H1 (cell line): ENCODE measurements around the gene SLC13A3. TPM values are rescaled to one million over a fixed set of nuclear protein-coding genes. Genes with fewer than 3 reads are reported as not detected.

ENCODE experiments used
- CTCF ChIA-PET: fragments of 300-600 bp; sonication (Branson Sonifier 250); formaldehyde crosslinking; loops from one replicate; lab custom pipeline; 2021; ENCODE audit not compliant: partially characterized antibody; lab: Charles Lee
- POLR2A ChIA-PET: fragments of 300-600 bp; sonication (Branson Sonifier 250); formaldehyde crosslinking; loops from one replicate; lab custom pipeline; 2021; ENCODE audit warnings: inconsistent platforms; ENCODE audit not compliant: partially characterized antibody; lab: Charles Lee
- DNase-seq, 2 experiments: peaks; one replicate each; pipeline versions ENCODE4 v3.0.0 to v3.0.0-alpha.2; 2010 to 2022; ENCODE audit warnings: low spot score in 2 of 2, low read depth in 1 of 2, mixed read lengths in 1 of 2
- FAIRE-seq: peaks from 2 replicates; lab custom pipeline; 2011; peaks lifted over from hg19 to GRCh38; lab: Jason Lieb, UNC
- H2AFZ ChIP-seq: 2 replicates; pipeline ENCODE4 v1.8.1; 2012; ENCODE audit warnings: low read length, inconsistent platforms
- H2AK5ac ChIP-seq: 2 replicates; pipeline ENCODE4 v1.6.1; 2013; ENCODE audit warnings: low read depth, low read length
- H2BK120ac ChIP-seq: replicated peaks from 2 replicates; pipeline ENCODE3; 2013; ENCODE audit warnings: low read depth, low read length, inconsistent platforms
- H2BK12ac ChIP-seq: 2 replicates; pipeline ENCODE4 v1.6.1; 2013; ENCODE audit warnings: low read depth, low read length
- H2BK15ac ChIP-seq: 2 replicates; pipeline ENCODE4 v1.6.1; 2013; ENCODE audit warnings: low read length
- H2BK20ac ChIP-seq: 2 replicates; pipeline ENCODE4 v1.6.1; 2013; ENCODE audit warnings: low read length
- H2BK5ac ChIP-seq: 2 replicates; pipeline ENCODE4 v1.6.1; 2013; ENCODE audit warnings: low read depth, low read length
- H3K14ac ChIP-seq: 2 replicates; pipeline ENCODE4 v1.6.1; 2013; ENCODE audit warnings: inconsistent platforms; ENCODE audit not compliant: insufficient read length
- H3K18ac ChIP-seq: 2 replicates; pipeline ENCODE4 v1.6.1; 2013; ENCODE audit warnings: low read length; ENCODE audit errors: extremely low read depth
- H3K23ac ChIP-seq: 2 replicates; pipeline ENCODE4 v1.6.1; 2013; ENCODE audit warnings: inconsistent platforms; ENCODE audit not compliant: insufficient read length
- H3K23me2 ChIP-seq: 2 replicates; pipeline ENCODE4 v1.6.1; 2013; ENCODE audit warnings: low read depth, low read length
- H3K27ac ChIP-seq: 2 replicates; pipeline ENCODE4 v1.6.1; 2011; ENCODE audit warnings: low read depth, low read length, inconsistent platforms
- H3K27me3 ChIP-seq, 4 experiments: replicated peaks in 1 of 4; 1 replicate in 1 of 4; 2 replicates in 3 of 4; pipeline versions ENCODE4 v1.6.1 to v1.8.1; 2011 to 2013; ENCODE audit warnings: low read length in 3 of 4, mild to moderate bottlenecking in 3 of 4, inconsistent platforms in 2 of 4, mixed read lengths in 2 of 4, moderate library complexity in 1 of 4; ENCODE audit not compliant: control insufficient read depth in 3 of 4, insufficient read depth in 3 of 4; ENCODE audit errors: extremely low read depth in 1 of 4
- H3K36me3 ChIP-seq, 4 experiments: 2 replicates each; pipeline versions ENCODE4 v1.6.1 to v1.8.1; 2011 to 2013; ENCODE audit warnings: mild to moderate bottlenecking in 4 of 4, low read length in 3 of 4, moderate library complexity in 2 of 4, control low read depth in 1 of 4, inconsistent platforms in 1 of 4; ENCODE audit not compliant: insufficient read depth in 4 of 4, control insufficient read depth in 2 of 4
- H3K4ac ChIP-seq: replicated peaks from 2 replicates; pipeline ENCODE3; 2013; ENCODE audit warnings: low read length, low read depth, mixed read lengths, inconsistent platforms; ENCODE audit not compliant: insufficient read length
- H3K4me1 ChIP-seq, 4 experiments: replicated peaks in 1 of 4; 1 replicate in 1 of 4; 2 replicates in 3 of 4; pipeline versions ENCODE4 v1.6.1 to v1.8.1; 2011 to 2013; ENCODE audit warnings: low read length in 3 of 4, inconsistent platforms in 2 of 4, mixed read lengths in 1 of 4; ENCODE audit not compliant: insufficient read depth in 4 of 4, control insufficient read depth in 3 of 4
- H3K4me2 ChIP-seq, 2 experiments: 2 replicates each; pipeline versions ENCODE4 v1.6.1 to v1.8.1; 2011 to 2013; ENCODE audit warnings: low read depth in 2 of 2, low read length in 2 of 2, control low read depth in 1 of 2, inconsistent platforms in 1 of 2, mild to moderate bottlenecking in 1 of 2; ENCODE audit not compliant: insufficient read depth in 1 of 2
- H3K4me3 ChIP-seq, 4 experiments: fragments of 200-600, 300-600 bp in 1 of 4; sonication (generic), shearing (Covaris generic), sonication (Bioruptor Twin) in 1 of 4; 2 replicates each; pipeline versions ENCODE4 v1.5.1 to v1.8.1; 2011 to 2016; ENCODE audit warnings: low read length in 4 of 4, low read depth in 3 of 4, control low read depth in 2 of 4, inconsistent platforms in 2 of 4, mild to moderate bottlenecking in 2 of 4, mixed read lengths in 1 of 4, moderate library complexity in 1 of 4; ENCODE audit not compliant: insufficient read depth in 2 of 4; ENCODE audit errors: extremely low read depth in 1 of 4
- H3K56ac ChIP-seq: replicated peaks from 2 replicates; pipeline ENCODE3; 2013; ENCODE audit warnings: low read depth, mild to moderate bottlenecking, mixed read lengths, low read length, inconsistent platforms; ENCODE audit not compliant: insufficient read length
- H3K79me1 ChIP-seq: 2 replicates; pipeline ENCODE4 v1.6.1; 2013; ENCODE audit warnings: low read depth, low read length, control low read depth
- H3K79me2 ChIP-seq, 2 experiments: 2 replicates each; pipeline versions ENCODE4 v1.6.1 to v1.8.1; 2012 to 2013; ENCODE audit warnings: low read length in 2 of 2, mild to moderate bottlenecking in 2 of 2, inconsistent platforms in 1 of 2; ENCODE audit not compliant: insufficient read depth in 2 of 2, control insufficient read depth in 1 of 2
- H3K9ac ChIP-seq, 4 experiments: replicated peaks in 1 of 4; 1 replicate in 1 of 4; 2 replicates in 3 of 4; pipeline versions ENCODE4 v1.6.1 to v1.8.1; 2011 to 2013; ENCODE audit warnings: low read depth in 3 of 4, low read length in 3 of 4, control low read depth in 2 of 4, mild to moderate bottlenecking in 2 of 4, moderate library complexity in 2 of 4, inconsistent platforms in 1 of 4; ENCODE audit errors: extremely low read depth in 1 of 4
- H3K9me3 ChIP-seq, 2 experiments: 2 replicates each; pipeline versions ENCODE4 v1.6.1 to v1.8.1; 2012 to 2013; ENCODE audit warnings: mild to moderate bottlenecking in 2 of 2, moderate library complexity in 2 of 2, control low read depth in 1 of 2, inconsistent platforms in 1 of 2, low read depth in 1 of 2, low read length in 1 of 2, mixed read lengths in 1 of 2; ENCODE audit not compliant: insufficient read depth in 2 of 2
- H4K20me1 ChIP-seq, 2 experiments: replicated peaks in 1 of 2; 2 replicates each; pipeline versions ENCODE3 to v1.8.1; 2011 to 2013; ENCODE audit warnings: inconsistent platforms in 2 of 2, low read length in 2 of 2, mild to moderate bottlenecking in 1 of 2; ENCODE audit not compliant: insufficient read depth in 2 of 2, control insufficient read depth in 1 of 2
- H4K5ac ChIP-seq: 2 replicates; pipeline ENCODE4 v1.6.1; 2013; ENCODE audit warnings: low read length, low read depth, mixed read lengths, inconsistent platforms; ENCODE audit not compliant: insufficient read length
- H4K8ac ChIP-seq: 2 replicates; pipeline ENCODE4 v1.8.0; 2013; ENCODE audit warnings: mild to moderate bottlenecking, moderate library complexity, low read length, inconsistent platforms; ENCODE audit not compliant: insufficient read depth; ENCODE audit errors: extremely low read depth
- H4K91ac ChIP-seq: replicated peaks from 2 replicates; pipeline ENCODE3; 2013; ENCODE audit warnings: low read length, mixed read lengths, inconsistent platforms; ENCODE audit not compliant: insufficient read length
- CTCF ChIP-seq, 3 experiments: IDR thresholded peaks; 1 replicate in 2 of 3; 2 replicates in 1 of 3; pipeline versions ENCODE4 v1.5.1 to v1.6.1; 2011; ENCODE audit warnings: low read length in 3 of 3, mild to moderate bottlenecking in 3 of 3, inconsistent platforms in 2 of 3, low read depth in 1 of 3, moderate library complexity in 1 of 3; ENCODE audit not compliant: insufficient read depth in 1 of 3; ENCODE audit errors: control extremely low read depth in 1 of 3
- WGBS, 2 experiments: shearing (Covaris generic) in 1 of 2; methylation state at CpG; one replicate each; pipeline versions ENCODE4 v1.1.6 to v1.1.7; 2013 to 2015; ENCODE audit warnings: low lambda C conversion rate in 2 of 2, mixed read lengths in 2 of 2, inconsistent platforms in 1 of 2, low coverage in 1 of 2, missing lambda C conversion rate in 1 of 2; ENCODE audit not compliant: insufficient replicate concordance in 2 of 2, insufficient coverage in 1 of 2, insufficient read length in 1 of 2; ENCODE audit errors: extremely low coverage in 1 of 2, missing lambda C conversion rate in 1 of 2; 5-methylcytosine and 5-hydroxymethylcytosine counted together
- polyA plus RNA-seq, 7 experiments: library from polyadenylated mRNA; depleted of rRNA in 3 of 7; stranded (reverse) in 5 of 7; unstranded in 2 of 7; fragments of >200 nt in 5 of 7; fragments of 200-250 nt in 2 of 7; gene quantifications; 1 replicate in 5 of 7; 2 replicates in 1 of 7; 4 replicates in 1 of 7; pipeline versions ENCODE4 v1.2.1 to v1.2.3, GENCODE V29; 2011 to 2013; ENCODE audit warnings: missing spikeins in 2 of 7, mixed read lengths in 2 of 7
- total RNA-seq: library from RNA; stranded (reverse); fragmentation: NEBNext Ultra II Directional; extraction: Animal tissue kit (Norgen Biotek cat#: 25700); gene quantifications from 2 replicates; pipeline ENCODE4 v1.2.1, GENCODE V29; 2021

SLC13A3 gene
- total and polyA plus RNA-seq, 2 of the 8 experiments (the other 6 are each of a cell fraction or from before 2014, with no cell fraction given): 9.4 to 12.6 TPM

GRCh38 chr20:46584508-46584907 lies 66.8 kb downstream of the SLC13A3 start:
- POLR2A ChIA-PET: interaction anchor here (1.2 kb wide), 1 partner anchor 15 kb away, joined by 4 read pairs; no protein-coding TSS in a partner anchor
- Histone ChIP-seq H3K23me2 (no peaks in the 10 kb centered on the region; the same call in 1 of the 2 replicates), H3K23ac (no peak overlapping the region), H3K18ac (no peak overlapping the region; the same call in 1 of the 2 replicates), H4K5ac (no peak overlapping the region), H2AK5ac (no peak overlapping the region), H2BK15ac (no peak overlapping the region), H3K4me3 (peak overlapping the region in 1 of 4 experiments; percentile 28; a peak in 1 of 8 replicates), H3K4ac (no peak overlapping the region), H3K56ac (no peak overlapping the region), H3K79me2 (no peaks in the 10 kb centered on the region), H3K4me2 (0 out of 4 replicates have a peak overlapping the region, but pooled peaks of 1 of the 2 experiments have one; percentile 10), H3K27me3 (no peaks in the 10 kb centered on the region), H4K20me1 (no peaks in the 10 kb centered on the region), H3K4me1 (peaks cover 5 to 17% (median 9%) of the 10 kb centered on the region in 4 experiments; a peak in 6 of 7 replicates), H3K14ac (no peak overlapping the region), H4K91ac (no peak overlapping the region), H2BK20ac (no peak overlapping the region), H3K27ac (no peak overlapping the region), H2BK5ac (no peak overlapping the region), H2BK12ac (no peak overlapping the region), H2AFZ (no peak overlapping the region), H3K9ac (no peak overlapping the region), H3K79me1 (no peaks in the 10 kb centered on the region), H2BK120ac (peak overlapping the region; percentile 75), H3K36me3 (0 out of 8 replicates have a peak, but pooled peaks cover 0 to under 1% (median 0%) of the 10 kb centered on the region in 4 experiments), H4K8ac (no peak overlapping the region), H3K9me3 (peaks cover 8 to 10% of the 10 kb centered on the region in 2 experiments)
- DNase-seq: no peak
- no peak for FAIRE-seq
- 74% methylated on average over 2 of the region's 2 CpGs; no CpG with 5 or more reads in 1 of the 2 experiments for WGBS, 2 experiments
- CTCF ChIA-PET: interaction anchor here (1.8 to 4.4 kb wide), 2 partner anchors 12 to 33 kb away, joined by 5 to 17 read pairs; partner anchors contain the start of gene OCSTAMP
- TF ChIP-seq CTCF (IDR thresholded peaks at IDR 0.05; ENCODE audit: control extremely low read depth in 1 of 3, insufficient read depth in 1 of 3, low read depth in 1 of 3, low read length in 3 of 3): no peak
